Cardiac muscle cell (in vitro differentiated cells and primary cell): ENCODE data around the gene GNG7. TPM values are rescaled to one million over a fixed set of nuclear protein-coding genes. Genes with fewer than 3 reads are reported as not detected.
A peak's percentile ranks its signal among the peaks of the same experiment; 100 is the strongest.

Source experiments
- DNase-seq, 2 donors: peaks; one replicate each; pipeline versions ENCODE4 v3.0.0 to v3.0.0-alpha.2; 2010 to 2017; ENCODE audit warnings: low read depth in 1 of 2, low spot score in 1 of 2
- H3K27ac ChIP-seq: fragments of 200-600 bp; sonication (generic); 2 replicates; pipeline ENCODE4 v1.5.1; 2016
- H3K27me3 ChIP-seq: fragments of 200-600 bp; sonication (generic); 2 replicates; pipeline ENCODE4 v1.6.0; 2016; ENCODE audit warnings: control low read depth
- H3K36me3 ChIP-seq: fragments of 200-600 bp; sonication (generic); 2 replicates; pipeline ENCODE4 v1.5.1; 2016; ENCODE audit warnings: control low read depth
- H3K4me1 ChIP-seq: fragments of 200-600 bp; sonication (generic); 2 replicates; pipeline ENCODE4 v1.8.1; 2017; ENCODE audit warnings: low read depth, mild to moderate bottlenecking, mixed run types
- H3K4me3 ChIP-seq: fragments of 200-600 bp; sonication (generic); 2 replicates; pipeline ENCODE4 v1.5.1; 2016; ENCODE audit warnings: mild to moderate bottlenecking
- H3K9me3 ChIP-seq: fragments of 200-600 bp; sonication (generic); 2 replicates; pipeline ENCODE4 v1.5.1; 2017; ENCODE audit warnings: low read depth, mild to moderate bottlenecking, control low read depth
- polyA plus RNA-seq: library from polyadenylated mRNA; unstranded; fragments of >200 nt; fragmentation: Nextera tagmentation; extraction: Ambion mirVana; gene quantifications from 2 replicates; pipeline ENCODE4 v1.2.1, GENCODE V29; 2016
- total RNA-seq: library from RNA; depleted of rRNA; stranded (reverse); fragments of >200 nt; gene quantifications from 2 replicates; pipeline ENCODE4 v1.2.3, GENCODE V29; 2016
- TF ChIP-seq, protein P1 (sequence below): IDR thresholded peaks from 2 replicates; pipeline ENCODE4 v1.5.1; 2012; ENCODE audit warnings: low read depth, mild to moderate bottlenecking, low read length

The GNG7 gene
- total and polyA plus RNA-seq, 2 experiments from 2014 or later, result 20.4 to 24.8 TPM

DNA sequence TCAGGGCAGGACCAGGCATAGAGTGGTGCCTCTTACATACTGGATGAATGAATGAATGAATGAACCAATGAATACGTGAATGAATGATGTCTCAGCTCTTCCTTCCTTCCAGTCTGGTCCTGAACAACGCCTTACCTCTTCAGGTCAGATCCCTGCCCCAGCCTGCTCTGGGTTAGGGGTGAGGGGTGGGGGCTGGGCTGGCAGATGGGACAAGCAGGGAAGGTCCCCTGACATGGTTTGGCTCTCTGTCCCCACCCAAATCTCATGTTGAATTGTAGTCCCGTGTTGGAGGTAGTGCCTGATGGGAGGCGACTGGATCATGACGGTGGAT is 9.3 kb upstream of the GNG7 start:
- Histone ChIP-seq H3K4me1 (no peaks in the 10 kb centered on the region), H3K27ac (no peak overlapping the region), H3K36me3 (no peaks in the 10 kb centered on the region), H3K4me3 (no peak overlapping the region), H3K9me3 (no peaks in the 10 kb centered on the region), H3K27me3 (no peaks in the 10 kb centered on the region)
- DNase-seq, result no peak
- TF ChIP-seq, protein P1, sequence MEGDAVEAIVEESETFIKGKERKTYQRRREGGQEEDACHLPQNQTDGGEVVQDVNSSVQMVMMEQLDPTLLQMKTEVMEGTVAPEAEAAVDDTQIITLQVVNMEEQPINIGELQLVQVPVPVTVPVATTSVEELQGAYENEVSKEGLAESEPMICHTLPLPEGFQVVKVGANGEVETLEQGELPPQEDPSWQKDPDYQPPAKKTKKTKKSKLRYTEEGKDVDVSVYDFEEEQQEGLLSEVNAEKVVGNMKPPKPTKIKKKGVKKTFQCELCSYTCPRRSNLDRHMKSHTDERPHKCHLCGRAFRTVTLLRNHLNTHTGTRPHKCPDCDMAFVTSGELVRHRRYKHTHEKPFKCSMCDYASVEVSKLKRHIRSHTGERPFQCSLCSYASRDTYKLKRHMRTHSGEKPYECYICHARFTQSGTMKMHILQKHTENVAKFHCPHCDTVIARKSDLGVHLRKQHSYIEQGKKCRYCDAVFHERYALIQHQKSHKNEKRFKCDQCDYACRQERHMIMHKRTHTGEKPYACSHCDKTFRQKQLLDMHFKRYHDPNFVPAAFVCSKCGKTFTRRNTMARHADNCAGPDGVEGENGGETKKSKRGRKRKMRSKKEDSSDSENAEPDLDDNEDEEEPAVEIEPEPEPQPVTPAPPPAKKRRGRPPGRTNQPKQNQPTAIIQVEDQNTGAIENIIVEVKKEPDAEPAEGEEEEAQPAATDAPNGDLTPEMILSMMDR, result no peak

DNA sequence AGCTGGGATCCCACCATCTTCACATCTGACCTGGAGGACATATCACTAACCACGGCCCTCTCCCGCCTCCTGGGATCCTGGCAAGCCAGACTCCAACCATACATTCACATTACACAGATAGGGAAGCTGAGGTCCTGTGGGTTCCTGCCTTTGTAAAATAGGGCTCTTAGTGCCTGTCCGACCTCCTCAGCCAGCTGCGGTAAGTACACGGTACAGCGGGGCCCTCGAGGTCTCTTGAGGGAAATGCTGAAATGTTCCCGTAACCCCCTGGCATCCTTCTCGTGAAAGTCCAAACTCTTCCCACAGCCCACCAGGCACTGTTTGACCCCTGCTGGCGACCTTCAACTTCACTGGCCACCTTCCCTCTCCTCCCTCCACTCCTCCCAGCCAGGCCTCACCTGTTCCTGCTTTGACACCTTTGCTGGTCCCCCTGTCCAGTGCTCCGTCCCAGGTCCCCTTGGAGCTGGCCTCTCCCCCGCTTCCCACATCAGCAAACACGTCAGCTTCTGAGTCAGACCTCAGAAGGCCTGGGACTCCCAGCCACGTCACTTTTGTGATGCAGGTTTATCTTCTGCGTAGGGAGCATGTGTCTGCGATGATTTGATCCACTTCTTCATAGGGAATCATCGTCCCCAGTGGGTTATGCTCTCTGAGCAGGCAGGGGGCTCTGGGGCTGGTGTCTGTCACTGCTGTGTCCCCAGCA is 8.8 kb upstream of the GNG7 start:
- H3K9me3 ChIP-seq, result no peaks in the 10 kb centered on the region
- DNase-seq, result peak in 1 of 2 donors; percentile 69
- H3K27ac ChIP-seq, result no peak overlapping the region
- H3K4me3 ChIP-seq, result no peak overlapping the region
- no peaks in the 10 kb centered on the region for H3K4me1 ChIP-seq
- TF ChIP-seq, protein P1, result no peak
- no peaks in the 10 kb centered on the region for H3K27me3 ChIP-seq
- H3K36me3 ChIP-seq, result no peaks in the 10 kb centered on the region

DNA sequence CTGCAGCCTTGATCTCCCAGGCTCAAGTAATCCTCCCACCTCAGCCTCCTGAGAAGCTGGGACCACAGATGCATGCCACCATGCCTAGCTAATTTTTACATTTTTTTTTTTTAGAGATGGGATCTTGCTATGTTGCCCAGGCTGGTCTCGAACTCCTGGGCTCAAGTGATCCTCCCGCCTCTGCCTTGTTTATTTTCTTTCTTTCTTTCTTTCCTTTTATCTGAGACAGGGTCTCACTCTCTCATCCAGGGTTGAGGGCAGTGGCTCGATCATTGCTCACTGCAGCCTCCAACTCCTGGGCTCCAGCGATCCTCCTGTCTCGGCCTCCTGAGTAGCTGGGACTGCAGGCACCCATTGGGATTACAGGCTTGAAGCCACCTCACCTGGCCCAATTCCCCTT is 3.8 kb upstream of the GNG7 start:
- H3K27me3 ChIP-seq, result peaks cover 9% of the 10 kb centered on the region
- H3K9me3 ChIP-seq, result no peaks in the 10 kb centered on the region
- no peaks in the 10 kb centered on the region for H3K4me1 ChIP-seq
- H3K4me3 ChIP-seq, result no peak overlapping the region
- no peaks in the 10 kb centered on the region for H3K36me3 ChIP-seq
- H3K27ac ChIP-seq, result no peak overlapping the region
- no peak for DNase-seq
- TF ChIP-seq, protein P1, result no peak

DNA sequence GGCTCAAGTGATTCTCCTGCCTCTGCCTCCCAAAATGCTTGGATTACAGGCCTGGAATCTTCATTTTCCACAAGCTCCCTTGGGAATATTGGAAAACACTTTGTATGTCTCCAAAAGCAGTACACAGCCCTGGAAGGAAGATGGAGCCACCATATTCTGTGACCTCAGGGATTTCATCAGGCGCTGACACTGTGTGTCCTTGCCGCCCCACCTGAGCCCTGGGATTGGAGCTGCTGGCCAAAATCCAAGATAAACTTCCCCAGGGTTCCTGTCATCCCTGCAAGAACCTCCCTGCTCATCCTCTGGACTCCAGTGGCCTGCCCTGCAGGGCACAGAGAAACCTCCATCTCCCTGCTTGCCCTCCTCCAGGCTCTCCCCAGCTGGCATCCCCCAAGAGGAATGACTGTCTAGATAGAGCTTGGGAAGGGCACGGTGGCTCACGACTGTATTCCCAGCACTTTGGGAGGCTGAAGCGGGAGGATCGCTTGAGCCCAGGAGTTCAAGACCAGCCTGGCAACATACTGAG is 1.3 kb upstream of the GNG7 start:
- Histone ChIP-seq H3K36me3 (no peaks in the 10 kb centered on the region), H3K27me3 (peaks cover 25% of the 10 kb centered on the region), H3K9me3 (no peaks in the 10 kb centered on the region), H3K4me1 (peaks cover 2% of the 10 kb centered on the region), H3K27ac (no peak overlapping the region), H3K4me3 (no peak overlapping the region)
- TF ChIP-seq, protein P1, result no peak
- DNase-seq, result no peak

DNA sequence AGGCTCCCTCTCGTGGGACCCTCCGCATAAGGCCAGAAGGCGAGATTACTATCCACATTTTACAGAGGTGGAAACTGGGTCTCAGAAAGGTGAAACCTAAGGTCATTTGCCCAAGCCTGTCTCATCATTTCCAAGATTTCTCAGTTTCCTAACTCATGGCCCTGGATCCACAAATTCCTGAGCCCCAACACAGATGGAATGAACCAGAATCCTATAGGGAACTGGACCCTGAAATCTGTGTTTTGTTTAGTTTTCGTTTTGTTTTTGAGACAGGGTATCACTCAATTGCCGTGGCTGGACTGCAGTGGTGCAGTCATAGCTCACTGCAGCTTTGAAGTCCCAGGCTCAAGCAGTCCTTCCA is 563 bp upstream of the GNG7 start:
- Histone ChIP-seq H3K4me1 (peaks cover 2% of the 10 kb centered on the region), H3K36me3 (no peaks in the 10 kb centered on the region), H3K9me3 (no peaks in the 10 kb centered on the region), H3K27me3 (peaks cover 25% of the 10 kb centered on the region), H3K27ac (no peak overlapping the region), H3K4me3 (no peak overlapping the region)
- DNase-seq, result no peak
- TF ChIP-seq, protein P1, result no peak
